Esophagus muscularis mucosa (tissue), 3 donors: Measurements from ENCODE around the gene ORM2.
"Not testable (repeated sequence)": the region's sequence is repeated elsewhere in the genome, so short reads cannot be mapped to it uniquely, and the experiment has no call there.

Experiments used
- POLR2A ChIP-seq: fragments of 450-650 bp; IDR thresholded peaks from one replicate; pipeline ENCODE4 v1.6.1; 2017; ENCODE audit warnings: antibody characterized with exemption, moderate library complexity, mild to moderate bottlenecking, low read depth
- TF ChIP-seq, protein P1 (sequence below), 3 experiments: fragments of 200-600 bp in 2 of 3; fragments of 450-650 bp in 1 of 3; sonication (generic) in 2 of 3; IDR thresholded peaks; one replicate each; pipeline ENCODE4 v1.5.1; 2017 to 2019; ENCODE audit warnings: antibody characterized with exemption in 3 of 3, mild to moderate bottlenecking in 2 of 3, moderate library complexity in 1 of 3

DNA sequence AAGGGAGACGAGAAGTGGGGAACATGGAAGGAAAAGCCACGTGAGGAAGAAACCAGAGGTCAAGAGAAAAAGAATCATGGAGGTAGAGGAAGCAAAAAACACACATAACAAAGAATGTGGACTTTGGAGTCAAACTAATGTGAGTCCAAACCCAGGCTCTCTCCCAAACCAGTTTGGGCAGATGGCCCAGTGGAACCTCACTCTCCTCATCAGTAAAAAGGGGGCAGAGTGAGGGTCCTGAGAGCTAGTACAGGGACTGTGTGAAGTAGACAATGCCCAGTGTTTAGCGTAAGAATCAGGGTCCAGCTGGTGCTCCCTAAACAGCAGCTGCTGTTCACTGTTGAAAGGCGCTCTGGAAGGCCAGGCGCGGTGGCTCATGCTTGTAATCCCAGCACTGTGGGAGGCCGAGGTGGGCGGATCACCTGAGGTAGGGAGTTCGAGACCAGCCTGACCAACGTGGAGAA, 1.3 kb upstream of the ORM2 start:
- TF ChIP-seq, protein P1, sequence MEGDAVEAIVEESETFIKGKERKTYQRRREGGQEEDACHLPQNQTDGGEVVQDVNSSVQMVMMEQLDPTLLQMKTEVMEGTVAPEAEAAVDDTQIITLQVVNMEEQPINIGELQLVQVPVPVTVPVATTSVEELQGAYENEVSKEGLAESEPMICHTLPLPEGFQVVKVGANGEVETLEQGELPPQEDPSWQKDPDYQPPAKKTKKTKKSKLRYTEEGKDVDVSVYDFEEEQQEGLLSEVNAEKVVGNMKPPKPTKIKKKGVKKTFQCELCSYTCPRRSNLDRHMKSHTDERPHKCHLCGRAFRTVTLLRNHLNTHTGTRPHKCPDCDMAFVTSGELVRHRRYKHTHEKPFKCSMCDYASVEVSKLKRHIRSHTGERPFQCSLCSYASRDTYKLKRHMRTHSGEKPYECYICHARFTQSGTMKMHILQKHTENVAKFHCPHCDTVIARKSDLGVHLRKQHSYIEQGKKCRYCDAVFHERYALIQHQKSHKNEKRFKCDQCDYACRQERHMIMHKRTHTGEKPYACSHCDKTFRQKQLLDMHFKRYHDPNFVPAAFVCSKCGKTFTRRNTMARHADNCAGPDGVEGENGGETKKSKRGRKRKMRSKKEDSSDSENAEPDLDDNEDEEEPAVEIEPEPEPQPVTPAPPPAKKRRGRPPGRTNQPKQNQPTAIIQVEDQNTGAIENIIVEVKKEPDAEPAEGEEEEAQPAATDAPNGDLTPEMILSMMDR (IDR thresholded peaks at IDR 0.05): not testable (repeated sequence)
- TF ChIP-seq POLR2A: not testable (repeated sequence)
